ENCODE data around the gene SPN.

- no peak for TF ChIP-seq CTCF (IDR thresholded peaks at IDR 0.05; ENCODE audit: poor library complexity)
- no peak for TF ChIP-seq EZH2 (IDR thresholded peaks at IDR 0.05; ENCODE audit: borderline replicate concordance)
These were observed 12.3 kb upstream of the SPN start for GRCh38 chr16:29650771-29651170.

Data from hepatocyte (in vitro differentiated cells).